ENCODE results near the gene BPIFB4. TPM values are rescaled to one million over a fixed set of nuclear protein-coding genes. Genes with fewer than 3 reads are reported as not detected.

BPIFB4 gene
- total and polyA plus RNA-seq, 9 of the 15 experiments (the other 6 are each of a cell fraction or from before 2014, with no cell fraction given), result not detected

DNA sequence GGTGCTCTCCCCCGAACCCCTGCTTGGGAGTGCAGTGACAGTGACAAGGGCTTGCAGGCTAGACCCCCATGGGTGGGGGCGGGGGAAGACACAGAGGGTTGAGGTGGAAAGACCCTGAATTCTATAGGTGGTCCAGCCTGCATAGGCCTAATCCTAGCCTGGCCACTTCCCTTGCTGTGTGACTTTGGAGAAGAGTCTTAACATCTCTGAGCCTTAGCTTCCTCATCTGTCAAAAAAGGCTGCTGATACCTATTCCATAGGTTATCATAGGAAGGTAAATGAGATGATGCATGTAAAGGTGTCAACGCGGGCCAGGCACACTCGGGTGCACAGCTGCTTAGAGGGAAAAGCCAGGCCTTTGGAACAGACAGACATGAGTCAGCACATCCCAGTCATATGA lies 15.8 kb downstream of the BPIFB4 start:
- Histone ChIP-seq H3K4me1 (replicated peaks in 1 of 2; ENCODE audit: control insufficient read depth in 2 of 2, insufficient read depth in 2 of 2, low read length in 2 of 2) (no peaks in the 10 kb centered on the region), H3K9me3 (replicated peaks; ENCODE audit: control insufficient read depth, insufficient read depth, low read depth, low read length) (no peaks in the 10 kb centered on the region), H3K4me2 (ENCODE audit: insufficient read depth, low read length) (no peak overlapping the region), H3K9ac (ENCODE audit: insufficient read depth in 1 of 2, low read depth in 2 of 2, low read length in 2 of 2) (no peak overlapping the region), H2AFZ (ENCODE audit: low read depth, low read length) (no peak overlapping the region), H3K36me3 (ENCODE audit: control insufficient read depth, insufficient read depth, low read length) (no peaks in the 10 kb centered on the region), H4K20me1 (replicated peaks; ENCODE audit: control insufficient read depth, insufficient read depth, low read length) (no peaks in the 10 kb centered on the region), H3K79me2 (ENCODE audit: control insufficient read depth, insufficient read depth, low read length) (no peaks in the 10 kb centered on the region), H3K27ac (ENCODE audit: extremely low read depth, low read depth, low read length) (no peak overlapping the region), H3K9me1 (ENCODE audit: control insufficient read depth, insufficient read depth, low read length) (no peaks in the 10 kb centered on the region), H3K4me3 (no peak overlapping the region), H3K27me3 (ENCODE audit: control insufficient read depth in 2 of 2, insufficient read depth in 2 of 2, low read length in 2 of 2) (peaks cover 0 to 5% of the 10 kb centered on the region in 2 experiments; a peak in 2 of 5 replicates)
- no TSS peak for BruUV-seq (replicated peaks)
- intact Hi-C loops (cut with micrococcal nuclease), result loop anchor here (5.0 to 10.0 kb wide), 2 partner anchors 117 to 300 kb away; no protein-coding TSS in a partner anchor
- ChIA-PET CTCF (ENCODE audit: low intra/inter-chr PET ratio) (interaction anchor here (0.6 to 2.2 kb wide), 7 partner anchors 117 to 1035 kb away, joined by 3 to 22 read pairs (median 7); no protein-coding TSS in a partner anchor), POLR2A (no interaction called here)
- peak; percentile 43; the same call in 1 of the 2 replicates for TF ChIP-seq ADNP (tag; IDR thresholded peaks at IDR 0.05)
- TF ChIP-seq RBM25 (IDR thresholded peaks at IDR 0.05; ENCODE audit: low read depth, low read length, severe bottlenecking), result peak; percentile 65
- TF ChIP-seq ZNF668 (CRISPR knock-in tag; IDR thresholded peaks at IDR 0.05), result no peak
- peak; percentile 61 for TF ChIP-seq ZFP36 (IDR thresholded peaks at IDR 0.05; ENCODE audit: low read depth, low read length, partially characterized antibody)
- TF ChIP-seq ARID1B (IDR thresholded peaks at IDR 0.05), result no peak
- no peak for TF ChIP-seq TAL1 (IDR thresholded peaks at IDR 0.05)
- no peak for TF ChIP-seq SIRT6 (IDR thresholded peaks at IDR 0.05; ENCODE audit: low read depth, low read length)
- TF ChIP-seq KDM1A (IDR thresholded peaks at IDR 0.05), result 0 out of 4 replicates have a peak, but pooled peaks of 1 of the 2 experiments have one; percentile 8
- 0 out of 2 replicates have a peak, but pooled peaks have one; percentile 22 for TF ChIP-seq NFE2 (IDR thresholded peaks at IDR 0.05; ENCODE audit: low read depth)
- TF ChIP-seq, protein P1, sequence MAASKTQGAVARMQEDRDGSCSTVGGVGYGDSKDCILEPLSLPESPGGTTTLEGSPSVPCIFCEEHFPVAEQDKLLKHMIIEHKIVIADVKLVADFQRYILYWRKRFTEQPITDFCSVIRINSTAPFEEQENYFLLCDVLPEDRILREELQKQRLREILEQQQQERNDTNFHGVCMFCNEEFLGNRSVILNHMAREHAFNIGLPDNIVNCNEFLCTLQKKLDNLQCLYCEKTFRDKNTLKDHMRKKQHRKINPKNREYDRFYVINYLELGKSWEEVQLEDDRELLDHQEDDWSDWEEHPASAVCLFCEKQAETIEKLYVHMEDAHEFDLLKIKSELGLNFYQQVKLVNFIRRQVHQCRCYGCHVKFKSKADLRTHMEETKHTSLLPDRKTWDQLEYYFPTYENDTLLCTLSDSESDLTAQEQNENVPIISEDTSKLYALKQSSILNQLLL (CRISPR knock-in tag; IDR thresholded peaks at IDR 0.05; ENCODE audit: borderline replicate concordance), result no peak
- TF ChIP-seq ESRRA (IDR thresholded peaks at IDR 0.05; ENCODE audit: borderline replicate concordance, low read depth), result 0 out of 2 replicates have a peak, but pooled peaks have one; percentile 25
- peak; percentile 20; the same call in 1 of the 2 replicates for TF ChIP-seq BCOR (IDR thresholded peaks at IDR 0.05)
- 0 out of 2 replicates have a peak, but pooled peaks have one; percentile 31 for TF ChIP-seq SMARCA5 (IDR thresholded peaks at IDR 0.05)
- no peak for FAIRE-seq
- DNase-seq (ENCODE audit: extremely low read depth in 1 of 4, low spot score in 3 of 4), result no peak
- in situ Hi-C loops (cut with MboI), result loop anchor here (5.0 to 10.0 kb wide), 2 partner anchors 193 to 200 kb away; no protein-coding TSS in a partner anchor
- ATAC-seq, result no peak
- WGBS (ENCODE audit: insufficient coverage, low coverage, missing lambda C conversion rate), result 13% methylated on average over 5 of the region's 5 CpGs

All from K562 (cell line).